HepG2 (cell line): Measurements from ENCODE around the gene MITF. TPM values are rescaled to one million over a fixed set of nuclear protein-coding genes. Genes with fewer than 3 reads are reported as not detected.

Experiments
- ATAC-seq: fragments of 200-7000 bp; cut with Tn5 transposase; 3 replicates; pipeline ENCODE4 v1.9.1; 2020; ENCODE audit warnings: mild to moderate bottlenecking, moderate library complexity
- BruUV-seq: library from RNA; stranded (reverse); fragments of 400-500 nt; replicated peaks from 2 replicates; lab custom pipeline; 2021; lab: Mats Ljungman, UMichigan
- CTCF ChIA-PET: fragments of 300-600 bp; formaldehyde crosslinking; extraction: SDS; loops from one replicate; lab custom pipeline; 2021; ENCODE audit warnings: low total read pairs, inconsistent platforms, low intra/inter-chr PET ratio; lab: Yijun Ruan, JAX
- POLR2A ChIA-PET: fragments of 350-600 bp; sonication (Branson Sonifier 250); formaldehyde crosslinking; loops from one replicate; lab custom pipeline; 2020; ENCODE audit warnings: antibody characterized with exemption, inconsistent platforms; lab: Yijun Ruan, JAX
- DNase-seq: peaks from one replicate; pipeline ENCODE4 v3.0.0-alpha.2; 2015; ENCODE audit warnings: low spot score
- FAIRE-seq: peaks from 3 replicates; lab custom pipeline; 2011; peaks lifted over from hg19 to GRCh38; lab: Jason Lieb, UNC
- H2AFZ ChIP-seq: one replicate; pipeline ENCODE4 v1.6.1; 2011; ENCODE audit warnings: low read length, inconsistent platforms
- H3K27ac ChIP-seq: fragments of 300-600 bp; 3 replicates; pipeline ENCODE4 v1.8.0; 2011; ENCODE audit warnings: mixed run types, mild to moderate bottlenecking, mixed read lengths, low read length, inconsistent platforms; ENCODE audit not compliant: insufficient read depth; ENCODE audit errors: extremely low read length
- H3K27me3 ChIP-seq, 2 experiments: fragments of 200-600 bp in 1 of 2; 2 replicates in 1 of 2; 3 replicates in 1 of 2; pipeline versions ENCODE4 v1.6.0 to v1.8.0; 2011; ENCODE audit warnings: low read length in 2 of 2, mild to moderate bottlenecking in 2 of 2, moderate library complexity in 2 of 2, inconsistent platforms in 1 of 2; ENCODE audit not compliant: insufficient read depth in 2 of 2, control insufficient read depth in 1 of 2
- H3K36me3 ChIP-seq, 2 experiments: fragments of 200-600 bp in 1 of 2; replicated peaks in 1 of 2; 2 replicates in 1 of 2; 3 replicates in 1 of 2; pipeline versions ENCODE4 v1.5.1 to v1.8.0; 2011; ENCODE audit warnings: low read length in 2 of 2, inconsistent platforms in 1 of 2; ENCODE audit not compliant: insufficient read depth in 2 of 2, control insufficient read depth in 1 of 2
- H3K4me1 ChIP-seq: 2 replicates; pipeline ENCODE4 v1.5.1; 2012; ENCODE audit warnings: low read length, inconsistent platforms; ENCODE audit not compliant: insufficient read depth
- H3K4me2 ChIP-seq: 2 replicates; pipeline ENCODE4 v1.6.0; 2011; ENCODE audit warnings: low read depth, low read length, inconsistent platforms
- H3K4me3 ChIP-seq, 3 experiments: fragments of 200-600 bp in 1 of 3; sonication (generic), shearing (Covaris generic) in 1 of 3; replicated peaks in 1 of 3; 2 replicates each; pipeline ENCODE4 v1.5.1; 2011 to 2016; ENCODE audit warnings: low read length in 3 of 3, inconsistent platforms in 2 of 3, low read depth in 2 of 3, mild to moderate bottlenecking in 2 of 3, control low read depth in 1 of 3, mixed read lengths in 1 of 3; ENCODE audit not compliant: insufficient read depth in 1 of 3
- H3K79me2 ChIP-seq: one replicate; pipeline ENCODE4 v1.6.1; 2011; ENCODE audit warnings: low read length, inconsistent platforms; ENCODE audit not compliant: insufficient read depth
- H3K9ac ChIP-seq: 2 replicates; pipeline ENCODE4 v1.6.0; 2011; ENCODE audit warnings: mild to moderate bottlenecking, low read depth, low read length, inconsistent platforms; ENCODE audit not compliant: insufficient read depth
- H3K9me3 ChIP-seq: 2 replicates; pipeline ENCODE4 v1.5.1; 2012; ENCODE audit warnings: mild to moderate bottlenecking, low read length
- H4K20me1 ChIP-seq: 2 replicates; pipeline ENCODE4 v1.6.0; 2011; ENCODE audit warnings: inconsistent platforms, mild to moderate bottlenecking, low read length, moderate library complexity; ENCODE audit not compliant: insufficient read depth
- AKNA ChIP-seq: sonication (generic); formaldehyde crosslinking; IDR thresholded peaks from 2 replicates; pipeline ENCODE4 v1.4.0; 2020; ENCODE audit warnings: missing genetic modification reagents, borderline replicate concordance
- HES4 ChIP-seq: sonication (generic); formaldehyde crosslinking; IDR thresholded peaks from 2 replicates; pipeline ENCODE4 v1.9.0; 2021; ENCODE audit warnings: mild to moderate bottlenecking, missing genetic modification reagents, borderline replicate concordance
- HMG20B ChIP-seq: conservative IDR thresholded peaks from 2 replicates; pipeline ENCODE4 v1.6.1; 2016; ENCODE audit warnings: missing genetic modification reagents, missing compliant biosample characterization
- JUN ChIP-seq: sonication (generic); formaldehyde crosslinking; IDR thresholded peaks from 2 replicates; pipeline ENCODE4 v1.4.0; 2020; ENCODE audit warnings: mild to moderate bottlenecking, missing genetic modification reagents
- KLF13 ChIP-seq: sonication (generic); formaldehyde crosslinking; IDR thresholded peaks from 2 replicates; pipeline ENCODE4 v1.4.0; 2020; ENCODE audit warnings: mild to moderate bottlenecking, missing genetic modification reagents
- KLF16 ChIP-seq, 2 experiments: sonication (generic) in 1 of 2; formaldehyde crosslinking in 1 of 2; IDR thresholded peaks; 2 replicates each; pipeline versions ENCODE4 v1.6.1 to v1.8.0; 2016 to 2023; ENCODE audit warnings: missing genetic modification reagents in 2 of 2, missing compliant biosample characterization in 1 of 2
- PRMT3 ChIP-seq: sonication (generic); formaldehyde crosslinking; IDR thresholded peaks from 2 replicates; pipeline ENCODE4 v1.8.1; 2022; ENCODE audit warnings: low read depth, mild to moderate bottlenecking, moderate library complexity, missing genetic modification reagents, borderline replicate concordance
- ZBTB10 ChIP-seq: sonication (generic); formaldehyde crosslinking; IDR thresholded peaks from 2 replicates; pipeline ENCODE4 v1.4.0; 2020; ENCODE audit warnings: missing genetic modification reagents, borderline replicate concordance
- WGBS: methylation state at CpG from one replicate; pipeline ENCODE4 v1.1.6; 2017; ENCODE audit warnings: low lambda C conversion rate; 5-methylcytosine and 5-hydroxymethylcytosine counted together
- in situ Hi-C: cut with HindIII; loops from 2 replicates; pipeline ENCODE4 v1.10.0; 2017; ENCODE audit warnings: low pct_unique_long_range_greater_than_20kb; ENCODE audit not compliant: extremely low pct_ligation_motif_present
- intact Hi-C: fragments of 100-400 bp; cut with micrococcal nuclease; formaldehyde crosslinking; loops from one replicate; pipeline ENCODE4 v1.10.0; 2022; ENCODE audit not compliant: unreplicated experiment
- polyA plus RNA-seq, 8 experiments: library from polyadenylated mRNA; depleted of rRNA in 3 of 8; stranded (reverse) in 7 of 8; unstranded in 1 of 8; fragments of >200 nt; fragmentation: Illumina TruSeq in 4 of 8; extraction: Trizol in 4 of 8; gene quantifications; 2 replicates each; pipeline versions ENCODE4 v1.2.1 to v1.2.3, GENCODE V29; 2011 to 2016; ENCODE audit warnings: low read depth in 4 of 8, missing spikeins in 1 of 8, mixed read lengths in 1 of 8; ENCODE audit not compliant: insufficient read depth in 1 of 8
- total RNA-seq, 5 experiments: library from RNA; depleted of rRNA; stranded (reverse); fragments of >200 nt; fragmentation: Illumina TruSeq; extraction: Trizol; gene quantifications; 2 replicates each; pipeline ENCODE4 v1.2.3, GENCODE V29; 2016; ENCODE audit warnings: low read depth in 1 of 5
- TF ChIP-seq, protein P1 (sequence below): IDR thresholded peaks from 2 replicates; pipeline ENCODE4 v1.6.1; 2016; ENCODE audit warnings: missing compliant biosample characterization, missing genetic modification reagents, borderline replicate concordance

Gene MITF
- total and polyA plus RNA-seq, 2 of the 13 experiments (the other 11 are each of a cell fraction or from before 2014, with no cell fraction given), result 0.12 to 0.38 TPM

DNA sequence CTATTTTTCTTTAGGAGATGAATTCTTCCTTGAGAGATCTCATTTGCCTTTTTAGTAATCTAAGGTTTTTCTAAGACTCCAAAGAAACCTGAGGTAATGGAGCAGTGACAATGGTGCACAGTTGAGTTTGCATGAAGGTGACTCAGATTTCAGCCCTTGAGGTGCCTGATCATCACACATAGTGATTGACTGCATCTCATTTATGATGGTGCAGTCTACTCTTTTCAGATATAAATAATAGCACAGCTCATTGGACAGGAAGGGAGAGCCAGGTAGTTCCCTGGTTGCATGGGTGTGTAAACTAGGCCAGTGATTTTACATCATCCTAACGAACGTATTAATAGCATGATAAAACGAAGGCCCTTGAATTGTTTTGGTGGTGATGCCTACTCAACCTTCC lies 174.2 kb downstream of the MITF start:
- no peaks in the 10 kb centered on the region for H3K79me2 ChIP-seq
- H2AFZ ChIP-seq, result no peak overlapping the region
- CTCF ChIA-PET, result no interaction called here
- H3K9ac ChIP-seq, result no peak overlapping the region
- H3K36me3 ChIP-seq, result no peaks in the 10 kb centered on the region
- POLR2A ChIA-PET, result no interaction called here
- TF ChIP-seq, protein P1, sequence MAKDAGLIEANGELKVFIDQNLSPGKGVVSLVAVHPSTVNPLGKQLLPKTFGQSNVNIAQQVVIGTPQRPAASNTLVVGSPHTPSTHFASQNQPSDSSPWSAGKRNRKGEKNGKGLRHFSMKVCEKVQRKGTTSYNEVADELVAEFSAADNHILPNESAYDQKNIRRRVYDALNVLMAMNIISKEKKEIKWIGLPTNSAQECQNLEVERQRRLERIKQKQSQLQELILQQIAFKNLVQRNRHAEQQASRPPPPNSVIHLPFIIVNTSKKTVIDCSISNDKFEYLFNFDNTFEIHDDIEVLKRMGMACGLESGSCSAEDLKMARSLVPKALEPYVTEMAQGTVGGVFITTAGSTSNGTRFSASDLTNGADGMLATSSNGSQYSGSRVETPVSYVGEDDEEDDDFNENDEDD (CRISPR knock-in tag), result no peak
- no peak for TF ChIP-seq KLF16 (CRISPR knock-in tag; IDR thresholded peaks at IDR 0.05)
- no peak overlapping the region for H3K4me3 ChIP-seq
- H3K4me2 ChIP-seq, result no peak overlapping the region
- ATAC-seq (no peak), DNase-seq (no peak), FAIRE-seq (no peak)
- no peaks in the 10 kb centered on the region for H3K27me3 ChIP-seq
- H3K4me1 ChIP-seq, result no peaks in the 10 kb centered on the region
- no peak overlapping the region for H3K27ac ChIP-seq
- H4K20me1 ChIP-seq, result no peaks in the 10 kb centered on the region
- no TSS peak for BruUV-seq
- 0% methylated on average over 3 of the region's 3 CpGs for WGBS
- peaks cover 23% of the 10 kb centered on the region for H3K9me3 ChIP-seq
- in situ Hi-C loops, result no loop called here
- intact Hi-C loops, result no loop called here

DNA sequence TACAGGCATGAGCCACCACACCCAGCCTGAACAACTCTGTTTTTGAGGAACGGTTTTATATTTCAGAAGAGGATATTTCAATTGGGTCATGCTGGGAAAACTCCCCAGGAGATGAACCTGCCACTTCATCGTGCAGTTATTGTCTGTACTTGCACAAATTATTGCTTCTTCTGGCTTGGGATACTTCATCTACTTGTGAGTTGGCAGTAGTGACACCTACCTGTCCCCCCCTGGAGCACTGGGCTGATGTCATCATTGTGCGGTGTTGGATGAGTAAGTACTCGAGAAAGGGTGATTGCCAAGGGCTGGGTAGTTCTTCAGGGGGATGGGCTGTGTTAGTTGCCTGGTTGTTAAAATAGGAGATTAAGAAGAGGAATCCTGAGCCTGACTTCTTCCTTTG lies 175.1 kb downstream of the MITF start:
- ATAC-seq, result no peak
- POLR2A ChIA-PET, result no interaction called here
- WGBS, result 10% methylated on average over 4 of the region's 4 CpGs
- H3K4me1 ChIP-seq, result no peaks in the 10 kb centered on the region
- CTCF ChIA-PET, result no interaction called here
- H3K79me2 ChIP-seq, result no peaks in the 10 kb centered on the region
- H2AFZ ChIP-seq, result no peak overlapping the region
- in situ Hi-C loops, result no loop called here
- H3K4me3 ChIP-seq, result no peak overlapping the region
- H3K9ac ChIP-seq, result no peak overlapping the region
- no peak for DNase-seq
- H3K9me3 ChIP-seq, result peaks cover 16% of the 10 kb centered on the region
- no peaks in the 10 kb centered on the region for H3K36me3 ChIP-seq
- no TSS peak for BruUV-seq
- FAIRE-seq, result no peak
- no peaks in the 10 kb centered on the region for H4K20me1 ChIP-seq
- intact Hi-C loops, result no loop called here
- H3K27me3 ChIP-seq, result no peaks in the 10 kb centered on the region
- H3K27ac ChIP-seq, result no peak overlapping the region
- H3K4me2 ChIP-seq, result no peak overlapping the region
- no peak for TF ChIP-seq AKNA (CRISPR knock-in tag)
- no peak for TF ChIP-seq KLF13
- no peak for TF ChIP-seq HMG20B (CRISPR knock-in tag)
- TF ChIP-seq JUN, result no peak
- no peak for TF ChIP-seq PRMT3
- no peak for TF ChIP-seq ZBTB10 (CRISPR knock-in tag)
- no peak for TF ChIP-seq HES4 (CRISPR knock-in tag)
